Measurements from ENCODE around the gene TIPRL. TPM values are rescaled to one million over a fixed set of nuclear protein-coding genes. Genes with fewer than 3 reads are reported as not detected.

TIPRL gene
- total and polyA plus RNA-seq, 2 of the 8 experiments (the other 6 are each of a cell fraction or from before 2014, with no cell fraction given): 8.1 to 27.4 TPM

GRCh38 chr1:168223261-168223660, 44.5 kb downstream of the TIPRL start:
- H3K9ac ChIP-seq (replicated peaks in 1 of 4; ENCODE audit: extremely low read depth in 1 of 4, low read depth in 3 of 4, low read length in 3 of 4): no peak overlapping the region
- no peak overlapping the region for H2BK120ac ChIP-seq (replicated peaks; ENCODE audit: low read depth, low read length)
- H3K4me3 ChIP-seq (ENCODE audit: extremely low read depth in 1 of 4, insufficient read depth in 2 of 4, low read depth in 3 of 4, low read length in 4 of 4): no peak overlapping the region; a peak in 1 of 8 replicates
- H3K56ac ChIP-seq (replicated peaks; ENCODE audit: insufficient read length, low read depth, low read length): no peak overlapping the region
- H4K5ac ChIP-seq (ENCODE audit: insufficient read length, low read depth, low read length): no peak overlapping the region
- DNase-seq (ENCODE audit: low read depth in 1 of 2, low spot score in 2 of 2) (no peak), FAIRE-seq (no peak)
- no peak overlapping the region for H4K8ac ChIP-seq (ENCODE audit: extremely low read depth, insufficient read depth, low read length)
- H4K20me1 ChIP-seq (replicated peaks in 1 of 2; ENCODE audit: control insufficient read depth in 1 of 2, insufficient read depth in 2 of 2, low read length in 2 of 2): no peaks in the 10 kb centered on the region
- no peak overlapping the region for H2BK15ac ChIP-seq (ENCODE audit: low read length)
- no peak overlapping the region for H3K14ac ChIP-seq (ENCODE audit: insufficient read length)
- no peak overlapping the region for H3K18ac ChIP-seq (ENCODE audit: extremely low read depth, low read length)
- H2BK5ac ChIP-seq (ENCODE audit: low read depth, low read length): no peak overlapping the region
- POLR2A ChIA-PET (ENCODE audit: partially characterized antibody): no interaction called here
- TF ChIP-seq CTBP2 (IDR thresholded peaks at IDR 0.05; ENCODE audit: borderline replicate concordance, insufficient read depth, insufficient read length, low read length) (no peak), TAF1 (IDR thresholded peaks at IDR 0.05; ENCODE audit: low read depth, low read length) (no peak), CHD1 (IDR thresholded peaks at IDR 0.05; ENCODE audit: low read depth, low read length) (no peak), EP300 (IDR thresholded peaks at IDR 0.05; ENCODE audit: borderline replicate concordance in 1 of 2, low read depth in 2 of 2, low read length in 2 of 2) (no peak), ATF3 (IDR thresholded peaks at IDR 0.05; ENCODE audit: insufficient read depth, low read depth, low read length) (no peak), KDM1A (IDR thresholded peaks at IDR 0.05; ENCODE audit: borderline replicate concordance, low read length) (no peak), RFX5 (IDR thresholded peaks at IDR 0.05; ENCODE audit: borderline replicate concordance, low read depth, low read length) (no peak), CREB1 (IDR thresholded peaks at IDR 0.05) (no peak), RAD21 (IDR thresholded peaks at IDR 0.05 in 1 of 2, conservative IDR thresholded peaks at IDR 0.05 in 1 of 2; ENCODE audit: low read depth in 2 of 2, low read length in 2 of 2) (no peak)
- H3K4me2 ChIP-seq (ENCODE audit: insufficient read depth in 1 of 2, low read depth in 2 of 2, low read length in 2 of 2): no peak overlapping the region
- no peaks in the 10 kb centered on the region for H3K27me3 ChIP-seq (replicated peaks in 1 of 4; ENCODE audit: control insufficient read depth in 3 of 4, extremely low read depth in 1 of 4, insufficient read depth in 3 of 4, low read length in 3 of 4)
- H3K23me2 ChIP-seq (ENCODE audit: low read depth, low read length): peaks cover 6% of the 10 kb centered on the region; the same call in 1 of the 2 replicates
- H4K91ac ChIP-seq (replicated peaks; ENCODE audit: insufficient read length, low read length): no peak overlapping the region
- H2AK5ac ChIP-seq (ENCODE audit: low read depth, low read length): no peak overlapping the region
- H3K79me2 ChIP-seq (ENCODE audit: control insufficient read depth in 1 of 2, insufficient read depth in 2 of 2, low read length in 2 of 2): peaks cover 0 to 14% of the 10 kb centered on the region in 2 experiments; a peak in 2 of 4 replicates
- H3K36me3 ChIP-seq (ENCODE audit: control insufficient read depth in 2 of 4, insufficient read depth in 4 of 4, low read length in 3 of 4): no peaks in the 10 kb centered on the region
- H3K9me3 ChIP-seq (ENCODE audit: insufficient read depth in 2 of 2, low read depth in 1 of 2, low read length in 1 of 2): 0 out of 4 replicates have a peak, but pooled peaks cover 3 to 5% of the 10 kb centered on the region in 2 experiments
- H3K79me1 ChIP-seq (ENCODE audit: low read depth, low read length): no peaks in the 10 kb centered on the region
- H2BK20ac ChIP-seq (ENCODE audit: low read length): no peak overlapping the region
- H3K4ac ChIP-seq (replicated peaks; ENCODE audit: insufficient read length, low read depth, low read length): peak overlapping the region; percentile 84
- CTCF ChIA-PET (ENCODE audit: partially characterized antibody): interaction anchor here (0.8 to 4.4 kb wide), 2 partner anchors 12 to 32 kb away, joined by 3 to 29 read pairs; no protein-coding TSS in a partner anchor
- H3K27ac ChIP-seq (ENCODE audit: low read depth, low read length): no peak overlapping the region
- H3K23ac ChIP-seq (ENCODE audit: insufficient read length): no peak overlapping the region
- H3K4me1 ChIP-seq (replicated peaks in 1 of 4; ENCODE audit: control insufficient read depth in 3 of 4, insufficient read depth in 4 of 4, low read length in 3 of 4): peaks cover 2 to 11% (median 4%) of the 10 kb centered on the region in 4 experiments; a peak in 5 of 7 replicates
- H2AFZ ChIP-seq (ENCODE audit: low read length): no peak overlapping the region
- no peak overlapping the region for H2BK12ac ChIP-seq (ENCODE audit: low read depth, low read length)
